K562 (cell line): Measurements from ENCODE around the gene FAM200A. TPM values are rescaled to one million over a fixed set of nuclear protein-coding genes. Genes with fewer than 3 reads are reported as not detected.

ENCODE experiments used
- ATF7 ChIP-seq: fragments of 450-650 bp; IDR thresholded peaks from 2 replicates; pipeline ENCODE4 v1.7.1; 2014; ENCODE audit warnings: mild to moderate bottlenecking, moderate library complexity
- DIDO1 ChIP-seq: fragments of 450-650 bp; IDR thresholded peaks from 2 replicates; pipeline ENCODE4 v1.6.1; 2016; ENCODE audit warnings: low read depth, missing biosample characterization, missing genetic modification characterization
- ELF4 ChIP-seq: fragments of 450-650 bp; formaldehyde crosslinking; IDR thresholded peaks from 2 replicates; pipeline ENCODE4 v1.4.0; 2022; ENCODE audit warnings: missing genetic modification characterization
- MECOM ChIP-seq: fragments of 250-450 bp; sonication (Bioruptor Pico); IDR thresholded peaks from 2 replicates; pipeline ENCODE4 v1.8.0; 2022; ENCODE audit warnings: inconsistent platforms
- NCOA1 ChIP-seq: fragments of 450-650 bp; IDR thresholded peaks from 2 replicates; pipeline ENCODE4 v1.6.1; 2016; ENCODE audit warnings: low read depth
- NEUROD1 ChIP-seq: fragments of 150-350 bp; IDR thresholded peaks from 2 replicates; pipeline ENCODE4 v1.6.1; 2014; ENCODE audit warnings: borderline replicate concordance, low read length, low read depth; ENCODE audit not compliant: partially characterized antibody
- ZBTB1 ChIP-seq: sonication (generic); formaldehyde crosslinking; IDR thresholded peaks from 2 replicates; pipeline ENCODE4 v1.8.1; 2023; ENCODE audit warnings: missing genetic modification reagents, low read depth, mild to moderate bottlenecking, borderline replicate concordance
- ZNF212 ChIP-seq: fragments of 450-650 bp; formaldehyde crosslinking; IDR thresholded peaks from 2 replicates; pipeline ENCODE4 v1.4.0; 2020; ENCODE audit warnings: mild to moderate bottlenecking
- ZNF57 ChIP-seq: fragments of 450-650 bp; formaldehyde crosslinking; IDR thresholded peaks from 2 replicates; pipeline ENCODE4 v1.4.0; 2020; ENCODE audit warnings: mild to moderate bottlenecking, moderate library complexity
- ZNF695 ChIP-seq: fragments of 450-650 bp; formaldehyde crosslinking; IDR thresholded peaks from 2 replicates; pipeline ENCODE4 v1.4.0; 2020; ENCODE audit warnings: mild to moderate bottlenecking, moderate library complexity
- polyA plus RNA-seq, 8 experiments: library from polyadenylated mRNA; depleted of rRNA in 4 of 8; stranded (reverse) in 5 of 8; unstranded in 3 of 8; fragments of >200 nt; fragmentation: Nextera tagmentation in 2 of 8; fragmentation: Illumina TruSeq in 1 of 8; extraction: Ambion mirVana in 2 of 8; extraction: Trizol in 1 of 8; gene quantifications; 2 replicates each; pipeline versions ENCODE4 v1.2.1 to v1.2.3, GENCODE V29; 2011 to 2014; ENCODE audit warnings: inconsistent platforms in 1 of 8, missing spikeins in 1 of 8
- total RNA-seq, 7 experiments: library from RNA; depleted of rRNA in 6 of 7; stranded (reverse); fragments of >200 nt in 6 of 7; fragmentation: Illumina TruSeq in 2 of 7; extraction: Trizol in 2 of 7; gene quantifications; 2 replicates each; pipeline versions ENCODE4 v1.2.1 to v1.2.3, GENCODE V29; 2011 to 2021; ENCODE audit warnings: low replicate concordance in 1 of 7
- TF ChIP-seq, protein P1 (sequence below): fragments of 250-450 bp; sonication (Bioruptor Pico); IDR thresholded peaks from 2 replicates; pipeline ENCODE4 v1.8.0; 2022; ENCODE audit warnings: inconsistent platforms
- TF ChIP-seq, protein P2 (sequence below): IDR thresholded peaks from 2 replicates; pipeline ENCODE4 v1.6.1; 2014; ENCODE audit warnings: antibody characterized with exemption
- TF ChIP-seq, protein P3 (sequence below), 2 experiments: fragments of 450-650 bp; formaldehyde crosslinking in 1 of 2; IDR thresholded peaks; 2 replicates each; pipeline versions ENCODE4 v1.4.0 to v1.6.1; 2014 to 2020; ENCODE audit warnings: mild to moderate bottlenecking in 2 of 2, borderline replicate concordance in 1 of 2, low read depth in 1 of 2
- TF ChIP-seq, protein P4 (sequence below), 3 experiments: fragments of 200-800 bp in 1 of 3; sonication (Bioruptor generic) in 1 of 3; sonication (generic) in 1 of 3; formaldehyde crosslinking in 1 of 3; IDR thresholded peaks; 2 replicates each; pipeline versions ENCODE4 v1.6.1 to v1.8.0; 2016 to 2022; ENCODE audit warnings: mild to moderate bottlenecking in 2 of 3, missing compliant biosample characterization in 2 of 3, missing genetic modification characterization in 2 of 3, missing genetic modification reagents in 1 of 3

FAM200A gene
- total and polyA plus RNA-seq, 9 of the 15 experiments (the other 6 are each of a cell fraction or from before 2014, with no cell fraction given), result 3.3 to 11.2 (median 8.3) TPM

DNA sequence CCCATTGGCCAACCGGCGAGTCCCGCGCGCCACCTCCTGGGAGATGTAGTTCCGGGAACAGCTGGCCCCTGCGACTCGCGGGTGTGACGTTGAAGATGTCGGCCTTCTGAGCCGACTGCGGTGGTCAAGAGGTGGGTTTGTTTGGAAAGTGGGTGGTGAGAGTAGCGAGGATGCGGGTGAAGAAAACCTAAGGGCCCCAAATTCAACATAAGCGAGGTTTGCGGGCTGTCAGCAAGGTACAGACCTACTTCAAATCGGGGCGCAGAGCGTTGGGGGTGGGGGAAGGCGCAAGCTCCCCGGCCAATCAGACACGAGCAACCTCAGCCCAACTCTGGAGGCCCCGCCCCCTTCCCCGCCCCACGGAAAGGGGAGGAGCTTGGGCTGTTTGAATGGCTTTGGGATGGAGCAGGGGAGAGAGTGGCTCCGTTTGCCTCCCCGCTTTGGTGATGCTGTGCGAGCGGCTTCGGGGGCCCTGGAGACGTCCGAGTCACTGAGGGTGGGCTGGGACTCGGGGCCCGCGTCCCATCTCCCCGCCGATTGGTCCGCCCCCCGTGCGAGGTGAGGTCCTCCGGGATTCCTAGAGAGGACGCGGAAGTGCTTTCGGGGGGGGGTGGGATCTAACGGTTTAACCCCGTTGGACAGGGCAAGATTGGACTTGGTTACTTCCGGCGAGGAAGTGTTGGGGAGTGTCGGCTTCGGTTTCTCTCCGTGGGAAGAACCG, 47.2 kb downstream of the FAM200A start, which contains the start of gene ZKSCAN5 (continued):
- TF ChIP-seq, protein P1, sequence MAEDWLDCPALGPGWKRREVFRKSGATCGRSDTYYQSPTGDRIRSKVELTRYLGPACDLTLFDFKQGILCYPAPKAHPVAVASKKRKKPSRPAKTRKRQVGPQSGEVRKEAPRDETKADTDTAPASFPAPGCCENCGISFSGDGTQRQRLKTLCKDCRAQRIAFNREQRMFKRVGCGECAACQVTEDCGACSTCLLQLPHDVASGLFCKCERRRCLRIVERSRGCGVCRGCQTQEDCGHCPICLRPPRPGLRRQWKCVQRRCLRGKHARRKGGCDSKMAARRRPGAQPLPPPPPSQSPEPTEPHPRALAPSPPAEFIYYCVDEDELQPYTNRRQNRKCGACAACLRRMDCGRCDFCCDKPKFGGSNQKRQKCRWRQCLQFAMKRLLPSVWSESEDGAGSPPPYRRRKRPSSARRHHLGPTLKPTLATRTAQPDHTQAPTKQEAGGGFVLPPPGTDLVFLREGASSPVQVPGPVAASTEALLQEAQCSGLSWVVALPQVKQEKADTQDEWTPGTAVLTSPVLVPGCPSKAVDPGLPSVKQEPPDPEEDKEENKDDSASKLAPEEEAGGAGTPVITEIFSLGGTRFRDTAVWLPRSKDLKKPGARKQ (CRISPR knock-in tag), result no peak
- TF ChIP-seq DIDO1 (peak; percentile 81), ZNF695 (CRISPR knock-in tag) (no peak), NCOA1 (no peak), MECOM (CRISPR knock-in tag) (no peak), ZBTB1 (CRISPR knock-in tag) (peak; percentile 83; the same call in 1 of the 2 replicates), ZNF212 (CRISPR knock-in tag) (no peak), ATF7 (peak; percentile 82), ELF4 (peak; percentile 74; the same call in 1 of the 2 replicates), ZNF57 (CRISPR knock-in tag) (no peak), NEUROD1 (peak; percentile 64)
- TF ChIP-seq, protein P2, sequence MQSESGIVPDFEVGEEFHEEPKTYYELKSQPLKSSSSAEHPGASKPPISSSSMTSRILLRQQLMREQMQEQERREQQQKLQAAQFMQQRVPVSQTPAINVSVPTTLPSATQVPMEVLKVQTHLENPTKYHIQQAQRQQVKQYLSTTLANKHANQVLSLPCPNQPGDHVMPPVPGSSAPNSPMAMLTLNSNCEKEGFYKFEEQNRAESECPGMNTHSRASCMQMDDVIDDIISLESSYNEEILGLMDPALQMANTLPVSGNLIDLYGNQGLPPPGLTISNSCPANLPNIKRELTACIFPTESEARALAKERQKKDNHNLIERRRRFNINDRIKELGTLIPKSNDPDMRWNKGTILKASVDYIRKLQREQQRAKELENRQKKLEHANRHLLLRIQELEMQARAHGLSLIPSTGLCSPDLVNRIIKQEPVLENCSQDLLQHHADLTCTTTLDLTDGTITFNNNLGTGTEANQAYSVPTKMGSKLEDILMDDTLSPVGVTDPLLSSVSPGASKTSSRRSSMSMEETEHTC, result no peak
- TF ChIP-seq, protein P3, sequence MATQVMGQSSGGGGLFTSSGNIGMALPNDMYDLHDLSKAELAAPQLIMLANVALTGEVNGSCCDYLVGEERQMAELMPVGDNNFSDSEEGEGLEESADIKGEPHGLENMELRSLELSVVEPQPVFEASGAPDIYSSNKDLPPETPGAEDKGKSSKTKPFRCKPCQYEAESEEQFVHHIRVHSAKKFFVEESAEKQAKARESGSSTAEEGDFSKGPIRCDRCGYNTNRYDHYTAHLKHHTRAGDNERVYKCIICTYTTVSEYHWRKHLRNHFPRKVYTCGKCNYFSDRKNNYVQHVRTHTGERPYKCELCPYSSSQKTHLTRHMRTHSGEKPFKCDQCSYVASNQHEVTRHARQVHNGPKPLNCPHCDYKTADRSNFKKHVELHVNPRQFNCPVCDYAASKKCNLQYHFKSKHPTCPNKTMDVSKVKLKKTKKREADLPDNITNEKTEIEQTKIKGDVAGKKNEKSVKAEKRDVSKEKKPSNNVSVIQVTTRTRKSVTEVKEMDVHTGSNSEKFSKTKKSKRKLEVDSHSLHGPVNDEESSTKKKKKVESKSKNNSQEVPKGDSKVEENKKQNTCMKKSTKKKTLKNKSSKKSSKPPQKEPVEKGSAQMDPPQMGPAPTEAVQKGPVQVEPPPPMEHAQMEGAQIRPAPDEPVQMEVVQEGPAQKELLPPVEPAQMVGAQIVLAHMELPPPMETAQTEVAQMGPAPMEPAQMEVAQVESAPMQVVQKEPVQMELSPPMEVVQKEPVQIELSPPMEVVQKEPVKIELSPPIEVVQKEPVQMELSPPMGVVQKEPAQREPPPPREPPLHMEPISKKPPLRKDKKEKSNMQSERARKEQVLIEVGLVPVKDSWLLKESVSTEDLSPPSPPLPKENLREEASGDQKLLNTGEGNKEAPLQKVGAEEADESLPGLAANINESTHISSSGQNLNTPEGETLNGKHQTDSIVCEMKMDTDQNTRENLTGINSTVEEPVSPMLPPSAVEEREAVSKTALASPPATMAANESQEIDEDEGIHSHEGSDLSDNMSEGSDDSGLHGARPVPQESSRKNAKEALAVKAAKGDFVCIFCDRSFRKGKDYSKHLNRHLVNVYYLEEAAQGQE (IDR thresholded peaks at IDR 0.05; ENCODE audit: borderline replicate concordance), result no peak
- TF ChIP-seq, protein P3 (CRISPR knock-in tag; IDR thresholded peaks at IDR 0.05; ENCODE audit: low read depth), result no peak; the same call in 1 of the 2 replicates
- TF ChIP-seq, protein P4, sequence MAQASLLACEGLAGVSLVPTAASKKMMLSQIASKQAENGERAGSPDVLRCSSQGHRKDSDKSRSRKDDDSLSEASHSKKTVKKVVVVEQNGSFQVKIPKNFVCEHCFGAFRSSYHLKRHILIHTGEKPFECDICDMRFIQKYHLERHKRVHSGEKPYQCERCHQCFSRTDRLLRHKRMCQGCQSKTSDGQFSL (CRISPR knock-in tag; IDR thresholded peaks at IDR 0.05), result peak; percentile 99
- TF ChIP-seq, protein P4 (tag; IDR thresholded peaks at IDR 0.05), result peak in 1 of 2 experiments; percentile 95; a peak in 2 of 4 replicates
